T-helper 2 cell treated with Interferon-gamma antibody and Interleukin-4, amounts not matched to agents 5 μg/mL and 100 μg/mL, for 36 hours (primary cell): ENCODE data around the gene AMER2.
A peak's percentile ranks its signal among the peaks of the same experiment; 100 is the strongest.

Experiments used
- DNase-seq: peaks from one replicate; pipeline ENCODE4 v3.0.0; 2021; ENCODE audit warnings: low spot score
- H3K27ac Mint-ChIP-seq: one replicate; pipeline ENCODE4 v1.8.0; 2021; ENCODE audit warnings: mild to moderate bottlenecking, mixed read lengths
- H3K27me3 Mint-ChIP-seq: one replicate; pipeline ENCODE4 v1.8.0; 2021; ENCODE audit warnings: low read depth, mixed read lengths
- H3K36me3 Mint-ChIP-seq: one replicate; pipeline ENCODE4 v1.8.0; 2021; ENCODE audit warnings: low read depth, mixed read lengths
- H3K4me1 Mint-ChIP-seq: one replicate; pipeline ENCODE4 v1.8.0; 2021; ENCODE audit warnings: low read depth, mixed read lengths
- H3K4me3 Mint-ChIP-seq: one replicate; pipeline ENCODE4 v1.8.0; 2022; ENCODE audit warnings: mild to moderate bottlenecking, moderate library complexity, mixed read lengths
- H3K9me3 Mint-ChIP-seq: one replicate; pipeline ENCODE4 v1.8.0; 2021; ENCODE audit warnings: mixed read lengths

Gene AMER2

GRCh38 chr13:25118378-25118905 is 53.6 kb downstream of the AMER2 start:
- peaks cover 2% of the 10 kb centered on the region for H3K9me3 Mint-ChIP-seq
- H3K4me3 Mint-ChIP-seq = no peak overlapping the region
- no peak overlapping the region for H3K27ac Mint-ChIP-seq
- DNase-seq = no peak
- peaks cover 30% of the 10 kb centered on the region for H3K27me3 Mint-ChIP-seq
- H3K4me1 Mint-ChIP-seq = peaks cover 2% of the 10 kb centered on the region
- no peaks in the 10 kb centered on the region for H3K36me3 Mint-ChIP-seq

GRCh38 chr13:25117312-25117711 is 54.8 kb downstream of the AMER2 start:
- peaks cover 28% of the 10 kb centered on the region for H3K27me3 Mint-ChIP-seq
- H3K4me3 Mint-ChIP-seq = no peak overlapping the region
- no peaks in the 10 kb centered on the region for H3K9me3 Mint-ChIP-seq
- no peak for DNase-seq
- no peaks in the 10 kb centered on the region for H3K36me3 Mint-ChIP-seq
- H3K27ac Mint-ChIP-seq = no peak overlapping the region
- peaks cover 2% of the 10 kb centered on the region for H3K4me1 Mint-ChIP-seq

GRCh38 chr13:25116044-25116443 is 56.0 kb downstream of the AMER2 start:
- Mint-ChIP-seq H3K36me3 (no peaks in the 10 kb centered on the region), H3K4me1 (peaks cover 2% of the 10 kb centered on the region), H3K9me3 (no peaks in the 10 kb centered on the region), H3K4me3 (no peak overlapping the region), H3K27ac (no peak overlapping the region), H3K27me3 (peaks cover 23% of the 10 kb centered on the region)
- no peak for DNase-seq

DNA sequence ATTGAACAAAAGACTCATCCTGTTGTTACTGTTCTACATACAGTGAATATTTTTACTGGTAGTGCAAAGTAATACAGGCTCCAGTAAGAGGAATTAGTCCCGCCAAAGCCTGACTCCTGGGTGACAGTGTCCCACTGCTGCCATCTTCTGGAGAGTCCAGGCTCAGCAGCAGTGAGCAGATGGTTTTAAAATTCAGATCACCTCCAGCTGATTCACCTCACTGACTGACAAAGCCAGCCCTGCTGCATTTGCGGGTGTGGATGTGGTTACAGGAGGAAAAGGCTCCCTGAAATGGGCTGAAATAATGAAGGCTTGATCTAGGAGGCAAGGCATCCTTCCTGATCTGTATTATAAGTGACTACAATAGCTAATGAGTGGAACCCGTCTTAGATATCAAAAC is 57.9 kb downstream of the AMER2 start:
- H3K27ac Mint-ChIP-seq = no peak overlapping the region
- H3K4me1 Mint-ChIP-seq = peaks cover 2% of the 10 kb centered on the region
- H3K36me3 Mint-ChIP-seq = no peaks in the 10 kb centered on the region
- H3K4me3 Mint-ChIP-seq = no peak overlapping the region
- no peaks in the 10 kb centered on the region for H3K9me3 Mint-ChIP-seq
- H3K27me3 Mint-ChIP-seq = peaks cover 21% of the 10 kb centered on the region
- DNase-seq = peak; percentile 57

DNA sequence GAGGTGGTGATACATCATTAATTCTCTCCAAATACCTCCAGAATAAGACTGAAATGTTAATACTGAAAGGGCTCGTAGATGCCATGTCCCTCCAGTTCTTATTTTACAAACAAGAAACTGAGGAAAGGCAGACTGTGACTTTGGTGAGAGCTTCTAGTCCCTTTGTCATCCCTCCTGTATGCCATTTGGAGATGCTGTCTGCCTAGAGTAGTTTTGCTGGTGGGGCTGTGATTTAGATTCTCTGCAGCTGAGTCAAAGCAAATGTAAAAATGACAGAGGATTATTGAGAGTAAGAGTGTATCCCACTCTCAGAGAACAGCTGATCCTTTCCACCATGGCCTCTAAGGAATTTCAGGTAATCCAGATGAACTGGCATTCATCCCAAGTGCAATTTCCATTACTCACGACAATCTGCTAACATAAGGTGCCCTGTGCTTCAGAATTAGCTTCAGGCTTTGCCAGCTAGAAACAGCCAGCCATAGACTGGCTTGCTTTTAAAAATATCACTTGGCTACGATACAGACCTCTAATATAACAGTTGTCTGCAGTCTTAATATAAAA is 59.3 kb downstream of the AMER2 start:
- peaks cover 2% of the 10 kb centered on the region for H3K4me1 Mint-ChIP-seq
- no peaks in the 10 kb centered on the region for H3K36me3 Mint-ChIP-seq
- H3K27me3 Mint-ChIP-seq = peaks cover 18% of the 10 kb centered on the region
- DNase-seq = no peak
- no peak overlapping the region for H3K4me3 Mint-ChIP-seq
- no peak overlapping the region for H3K27ac Mint-ChIP-seq
- no peaks in the 10 kb centered on the region for H3K9me3 Mint-ChIP-seq
